Middle frontal gyrus (tissue), 1 donor: ENCODE results near the gene JOSD2.
"Not testable (repeated sequence)": the region's sequence is repeated elsewhere in the genome, so short reads cannot be mapped to it uniquely, and the experiment has no call there.

ENCODE experiments used
- DNase-seq: peaks from one replicate; pipeline ENCODE4 v3.0.0-alpha.2; 2015; ENCODE audit warnings: low spot score; ENCODE audit errors: extremely low spot score

JOSD2 gene

DNA sequence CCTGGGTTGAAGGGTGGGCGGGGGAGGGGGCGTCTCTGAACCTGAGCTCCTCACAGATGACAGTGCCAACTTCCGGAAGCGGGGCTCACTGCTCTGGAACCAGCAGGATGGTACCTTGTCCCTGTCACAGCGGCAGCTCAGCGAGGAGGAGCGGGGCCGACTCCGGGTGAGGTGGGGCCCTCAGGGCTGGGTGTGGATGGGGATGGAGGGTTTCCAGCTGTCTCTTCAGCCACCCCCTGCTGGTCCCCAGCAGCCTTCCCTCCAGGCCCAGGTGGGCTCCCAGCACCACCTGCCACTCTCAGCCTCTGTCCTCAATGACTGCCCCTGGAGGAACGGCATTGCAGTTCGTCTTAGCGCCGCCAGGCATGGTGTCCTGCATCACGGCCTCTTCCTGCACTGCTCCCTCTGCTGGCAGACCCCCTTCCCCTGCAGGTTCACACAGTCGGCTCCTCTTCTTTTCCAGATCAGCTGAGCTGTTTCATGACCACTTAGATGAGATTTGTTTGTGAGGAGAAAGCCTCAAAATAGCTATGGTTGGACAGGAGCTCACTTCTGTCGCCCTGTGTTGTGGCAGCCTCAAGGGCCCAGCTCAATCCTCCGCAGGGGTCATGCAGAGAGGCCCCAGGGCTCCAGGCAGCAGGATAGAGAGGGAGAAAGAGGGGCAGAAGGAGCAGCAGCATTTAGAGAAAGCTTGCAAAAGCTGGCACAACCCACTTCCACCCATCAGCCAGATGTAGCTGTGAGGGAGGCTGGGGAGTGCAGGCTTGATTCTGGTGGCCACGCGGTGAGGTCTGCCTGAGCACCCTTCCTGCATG lies 31.9 kb downstream of the JOSD2 start:
- no peak for DNase-seq

DNA sequence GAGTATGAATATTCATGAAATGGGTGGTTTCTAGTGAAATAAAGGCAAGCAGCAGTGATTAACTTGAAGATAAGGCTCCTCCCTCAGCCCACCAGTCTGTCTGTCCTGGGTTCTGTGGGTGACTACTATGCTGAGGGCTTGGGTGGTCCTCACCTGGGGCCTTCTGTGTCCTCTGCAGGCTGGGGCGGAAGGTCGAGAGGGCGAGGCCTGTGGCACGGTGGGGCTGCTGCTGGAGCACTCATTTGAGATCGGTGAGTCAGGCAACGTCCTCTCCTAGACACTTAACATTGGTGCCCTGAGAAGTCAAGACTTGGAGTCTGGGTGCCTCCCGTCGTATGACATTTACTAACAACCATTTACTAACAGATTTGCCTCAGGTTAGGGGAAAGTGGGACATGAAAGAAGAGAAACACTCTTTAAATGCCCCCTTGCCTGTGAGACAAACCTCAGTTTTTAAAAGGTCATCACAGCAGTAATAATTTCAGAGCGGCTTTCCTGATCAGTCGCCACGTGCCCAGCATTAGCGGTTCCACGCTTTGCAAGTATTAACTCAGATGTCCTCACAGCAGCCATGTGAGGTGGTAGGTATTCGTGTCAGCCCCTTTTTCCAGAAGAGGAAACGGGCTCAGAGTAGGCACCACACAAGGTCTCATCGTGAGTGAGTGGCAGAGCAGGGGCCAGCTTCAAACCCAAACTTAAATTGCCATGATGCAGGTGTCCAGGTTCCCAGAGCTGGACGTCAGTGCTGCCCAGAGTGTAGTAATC lies 33.1 kb downstream of the JOSD2 start:
- DNase-seq: no peak

DNA sequence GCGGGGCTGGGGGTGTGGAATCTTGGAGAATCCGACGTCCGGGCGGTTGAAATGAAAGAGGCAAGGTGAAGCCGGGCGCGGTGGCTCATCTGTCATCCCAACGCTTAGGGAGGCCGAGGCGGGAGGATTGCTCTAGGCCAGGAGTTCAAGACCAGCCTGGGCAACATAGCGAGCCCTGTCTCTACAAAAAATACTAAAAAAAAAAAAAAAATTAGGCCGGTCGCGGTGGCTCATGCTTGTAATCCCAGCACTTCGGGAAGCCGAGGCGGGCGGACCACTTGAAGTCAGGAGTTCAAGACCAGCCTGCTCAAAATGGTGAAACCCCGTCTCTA lies 34.1 kb downstream of the JOSD2 start:
- DNase-seq: no peak

DNA sequence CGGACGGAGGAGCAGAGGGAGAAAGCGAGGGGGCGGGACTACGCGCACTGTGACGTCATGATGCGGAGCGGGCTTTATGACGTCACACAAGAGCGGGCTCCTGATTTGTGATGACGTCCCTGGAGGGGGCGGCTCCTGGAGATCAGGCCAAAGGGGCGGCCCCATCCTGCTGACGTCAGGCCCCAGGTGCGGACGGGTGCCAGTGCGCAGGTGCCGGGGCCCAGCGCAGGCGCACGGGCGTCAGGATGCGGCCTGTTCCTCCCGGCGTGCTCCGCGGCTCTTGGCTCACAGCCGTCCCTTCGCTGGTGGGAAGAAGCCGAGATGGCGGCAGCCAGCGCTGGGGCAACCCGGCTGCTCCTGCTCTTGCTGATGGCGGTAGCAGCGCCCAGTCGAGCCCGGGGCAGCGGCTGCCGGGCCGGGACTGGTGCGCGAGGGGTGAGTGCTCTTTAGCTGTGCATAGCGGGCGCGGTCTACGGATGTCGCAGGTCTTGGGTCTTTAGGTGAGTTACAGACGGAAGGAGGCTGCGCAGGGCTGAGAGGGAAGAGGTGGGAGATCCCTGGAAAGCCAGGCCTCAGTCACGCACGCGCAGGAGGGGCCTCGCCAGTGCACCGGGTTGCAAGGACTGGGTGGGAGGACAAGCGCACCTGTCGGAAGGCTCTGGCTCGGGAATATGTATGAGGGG lies 34.6 kb downstream of the JOSD2 start, which contains the start of the genes EMC10 and GARIN5A:
Gene EMC10 (plus strand): TSS at position 284 of the 683 bp plus-strand sequence. CDS start 38 bp downstream, at position 322.
Gene GARIN5A (minus strand): TSS at position 625 of the 683 bp plus-strand sequence. CDS start 460 bp downstream, at position 165.
- DNase-seq: peak; percentile 83

DNA sequence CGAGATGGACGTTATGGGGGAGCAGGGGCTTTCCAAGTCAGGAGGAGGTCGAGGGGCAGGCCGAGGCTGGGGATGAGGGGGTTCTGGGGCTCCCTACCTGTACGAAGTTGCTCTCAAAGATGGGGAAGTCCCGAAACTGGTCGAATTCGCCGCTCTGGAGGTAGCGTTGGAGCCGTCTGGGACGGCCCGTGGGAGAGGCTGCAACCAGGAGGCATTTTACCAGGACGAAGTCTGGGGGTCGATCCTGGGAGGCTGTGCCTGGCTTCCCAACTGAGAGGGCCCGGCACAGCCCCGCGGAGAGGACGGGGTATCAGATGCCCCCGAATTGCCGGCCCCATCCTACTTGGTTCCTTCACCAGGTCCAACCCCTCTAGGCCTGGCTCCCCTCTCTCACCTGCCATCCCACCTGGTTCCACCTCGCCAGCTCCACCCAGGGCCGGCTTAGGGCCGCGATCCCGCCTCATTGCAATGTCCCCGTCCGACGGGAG lies 35.2 kb downstream of the JOSD2 start:
- no peak for DNase-seq

DNA sequence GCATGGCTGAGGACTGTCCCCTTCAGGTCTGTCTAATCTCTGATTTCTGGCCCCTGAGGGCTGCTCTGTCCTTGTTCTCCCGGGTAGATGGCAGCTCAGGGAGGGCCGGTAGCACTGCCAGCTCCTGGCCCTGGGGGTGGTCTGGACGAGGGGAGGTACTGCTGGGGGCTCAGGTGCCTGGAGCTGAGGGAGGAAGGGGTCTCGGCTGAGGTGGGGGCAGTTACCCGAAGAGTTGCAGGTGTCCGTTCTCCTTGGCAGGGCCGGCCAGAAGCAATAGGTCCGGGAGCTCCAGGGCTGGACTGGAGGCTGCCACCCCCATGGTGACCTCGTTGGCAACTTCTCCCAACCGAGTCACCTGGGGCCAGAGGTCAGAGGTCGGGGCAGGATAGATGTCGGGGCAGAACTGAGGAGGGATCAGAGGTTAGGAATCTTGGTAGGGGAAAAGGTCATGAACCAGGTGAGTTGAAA lies 35.9 kb downstream of the JOSD2 start:
- no peak for DNase-seq

DNA sequence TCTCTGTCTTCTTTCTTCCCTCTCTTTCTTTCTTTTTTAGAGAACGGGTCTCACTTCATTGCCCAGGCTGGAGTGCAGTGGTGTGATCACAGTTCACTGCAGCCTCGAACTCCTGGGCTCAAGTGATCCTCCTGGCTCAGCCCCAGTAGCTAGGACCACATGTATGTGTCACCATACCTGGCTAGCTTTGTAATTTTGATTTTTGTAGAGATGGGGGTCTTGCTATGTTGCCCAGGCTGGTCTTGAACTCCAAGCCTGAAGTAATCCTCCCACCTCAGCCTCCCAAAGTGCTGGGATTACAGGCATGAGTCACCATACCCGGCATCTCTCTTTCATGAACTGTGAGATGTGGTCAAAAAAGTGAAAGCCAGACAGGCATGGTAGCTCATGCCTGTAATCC lies 37.7 kb downstream of the JOSD2 start:
- DNase-seq: not testable (repeated sequence)

DNA sequence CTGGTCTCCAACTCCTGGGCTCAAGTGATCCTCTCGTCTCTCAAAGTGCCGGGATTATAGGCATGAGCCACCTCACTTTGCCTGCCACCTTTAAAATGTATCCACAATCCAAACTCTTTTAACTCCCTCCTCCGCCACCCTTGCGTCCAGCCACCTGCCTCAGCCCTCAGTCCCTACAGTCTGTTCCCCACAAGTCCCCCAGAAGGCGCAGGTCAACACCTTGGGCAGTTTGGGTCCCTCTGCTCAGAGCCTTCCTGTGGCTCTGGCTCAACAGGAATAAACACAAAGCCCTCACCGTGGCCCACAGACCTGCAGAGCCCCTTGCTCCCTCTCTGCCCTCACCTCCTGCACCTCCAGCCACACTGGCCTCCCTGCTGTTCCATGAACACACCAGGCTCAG lies 42.2 kb downstream of the JOSD2 start:
- no peak for DNase-seq

DNA sequence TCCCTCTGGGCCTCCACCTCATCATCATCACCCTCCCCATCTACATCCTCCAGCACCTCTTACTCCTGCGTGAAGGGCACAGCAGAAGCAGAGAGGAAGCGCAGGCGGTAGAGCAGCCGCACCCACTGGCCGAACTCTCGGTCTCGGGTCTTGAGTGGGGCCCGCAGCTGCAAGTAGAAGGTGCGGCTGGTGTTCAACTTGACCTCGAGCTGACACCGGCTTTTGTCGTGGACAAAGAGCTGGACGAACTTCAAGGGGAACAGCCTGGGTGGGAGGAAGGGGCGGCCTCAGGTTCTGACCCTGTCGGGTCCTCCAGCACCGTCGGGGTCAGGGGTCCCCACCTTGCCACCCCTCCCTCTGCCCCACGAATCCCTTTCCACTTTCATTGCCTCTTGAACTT lies 43.4 kb downstream of the JOSD2 start:
- no peak for DNase-seq

DNA sequence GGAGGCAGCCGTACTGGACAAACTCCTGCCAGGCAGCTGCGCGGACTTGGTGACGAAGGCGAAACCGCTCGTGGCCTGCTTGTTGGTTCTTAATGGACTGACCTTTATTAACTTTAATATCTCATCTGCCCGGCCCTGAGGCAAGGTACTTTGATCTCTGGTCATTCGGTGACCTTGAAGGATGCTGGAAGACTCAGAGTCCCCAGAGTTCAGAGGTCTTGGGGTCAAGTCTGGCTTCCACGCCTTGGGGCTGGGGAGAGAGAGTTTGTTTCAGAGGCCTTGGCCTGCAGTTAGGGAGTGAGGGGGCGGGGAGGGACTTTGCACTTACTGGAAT lies 44.3 kb downstream of the JOSD2 start:
- no peak for DNase-seq

DNA sequence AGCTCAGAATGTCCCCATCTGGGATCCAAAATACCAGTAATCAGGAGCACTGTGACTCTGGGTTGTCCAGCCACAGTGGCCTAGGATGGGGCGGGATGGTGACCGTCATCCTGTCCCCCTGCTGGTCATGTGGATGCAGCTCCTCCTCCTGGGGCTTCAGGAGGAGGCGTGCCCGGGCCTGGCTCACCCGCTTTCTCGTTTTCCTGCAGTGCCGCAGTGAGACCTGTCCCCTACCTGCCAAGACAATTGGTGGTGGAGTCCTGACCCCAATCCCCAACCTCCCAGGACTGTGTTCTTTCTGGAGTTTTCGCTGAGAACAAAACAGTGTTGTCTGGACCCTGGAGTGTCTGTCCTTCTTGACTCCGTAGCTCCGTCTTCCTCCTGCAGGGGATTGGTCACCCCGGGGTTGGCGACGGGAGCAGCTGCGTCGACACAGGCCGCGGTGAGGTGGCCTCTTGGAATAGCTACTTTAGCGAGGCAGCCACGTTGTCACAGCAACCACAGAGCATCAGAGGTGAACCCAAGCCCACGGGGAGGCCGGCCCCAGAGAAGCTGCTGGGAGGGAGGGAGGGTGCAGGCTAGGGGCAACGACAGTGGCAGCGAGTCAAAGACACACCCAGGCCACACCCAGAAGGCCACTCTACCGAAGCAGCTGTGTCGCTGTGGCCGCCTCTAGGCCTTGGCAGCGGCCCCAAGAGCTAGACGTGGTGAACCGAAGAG lies 44.8 kb downstream of the JOSD2 start:
- DNase-seq: no peak

DNA sequence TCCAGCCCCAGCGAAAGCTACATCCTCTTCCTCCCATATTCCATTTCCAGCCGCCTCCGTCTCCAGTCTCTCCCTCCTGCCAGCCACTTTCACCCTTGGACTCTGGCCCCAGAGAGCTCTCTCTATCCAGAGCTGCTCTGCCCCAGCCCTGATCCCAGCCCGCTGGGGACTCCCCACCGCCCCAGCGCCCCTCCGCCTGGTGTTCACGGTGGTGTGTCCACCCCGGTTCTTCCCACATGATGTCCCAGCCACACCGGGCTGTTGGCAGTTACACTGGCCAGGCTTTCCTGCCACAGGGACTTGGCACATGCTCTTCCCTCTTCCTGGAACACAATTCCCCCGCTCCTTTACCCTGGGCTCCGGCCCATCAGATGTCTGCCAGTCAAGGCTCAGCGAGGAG lies 46.0 kb downstream of the JOSD2 start:
- no peak for DNase-seq

DNA sequence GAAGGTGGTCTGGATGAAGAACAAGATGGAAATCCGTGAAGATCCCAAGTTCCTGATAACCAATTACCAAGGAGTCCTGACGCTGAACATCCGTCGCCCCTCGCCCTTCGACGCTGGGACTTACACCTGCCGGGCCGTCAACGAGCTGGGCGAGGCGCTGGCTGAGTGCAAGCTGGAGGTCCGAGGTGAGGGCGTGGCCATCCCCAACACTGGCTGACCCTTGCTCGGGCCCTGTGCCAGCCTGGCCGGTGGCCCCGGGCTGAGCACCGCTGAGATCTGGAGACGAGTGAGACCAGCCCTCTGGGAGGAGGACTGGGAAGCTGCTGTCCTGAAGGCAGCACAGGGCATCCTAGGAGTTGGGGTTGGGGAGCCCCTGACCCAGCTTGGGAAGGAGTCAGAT lies 46.6 kb downstream of the JOSD2 start:
- no peak for DNase-seq

DNA sequence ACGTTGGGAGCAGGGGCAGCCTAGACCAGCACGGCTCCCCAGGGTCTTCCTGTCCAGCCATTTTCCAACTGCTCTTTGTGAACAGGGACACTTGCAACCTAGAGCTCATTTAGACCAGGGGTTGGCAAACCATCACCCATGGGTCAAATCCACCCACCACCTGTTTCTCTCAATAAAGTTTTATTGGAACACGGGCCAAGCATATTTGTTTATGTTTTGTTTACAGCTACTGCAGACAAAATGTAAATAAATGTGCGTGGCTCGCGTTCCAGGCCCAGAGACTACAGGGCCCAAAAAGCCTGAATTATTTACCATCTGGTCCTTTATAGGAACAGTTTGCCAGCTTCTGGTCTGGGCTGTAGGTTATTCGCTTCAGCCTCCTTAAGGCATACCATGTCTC lies 48.0 kb downstream of the JOSD2 start:
- DNase-seq: no peak

DNA sequence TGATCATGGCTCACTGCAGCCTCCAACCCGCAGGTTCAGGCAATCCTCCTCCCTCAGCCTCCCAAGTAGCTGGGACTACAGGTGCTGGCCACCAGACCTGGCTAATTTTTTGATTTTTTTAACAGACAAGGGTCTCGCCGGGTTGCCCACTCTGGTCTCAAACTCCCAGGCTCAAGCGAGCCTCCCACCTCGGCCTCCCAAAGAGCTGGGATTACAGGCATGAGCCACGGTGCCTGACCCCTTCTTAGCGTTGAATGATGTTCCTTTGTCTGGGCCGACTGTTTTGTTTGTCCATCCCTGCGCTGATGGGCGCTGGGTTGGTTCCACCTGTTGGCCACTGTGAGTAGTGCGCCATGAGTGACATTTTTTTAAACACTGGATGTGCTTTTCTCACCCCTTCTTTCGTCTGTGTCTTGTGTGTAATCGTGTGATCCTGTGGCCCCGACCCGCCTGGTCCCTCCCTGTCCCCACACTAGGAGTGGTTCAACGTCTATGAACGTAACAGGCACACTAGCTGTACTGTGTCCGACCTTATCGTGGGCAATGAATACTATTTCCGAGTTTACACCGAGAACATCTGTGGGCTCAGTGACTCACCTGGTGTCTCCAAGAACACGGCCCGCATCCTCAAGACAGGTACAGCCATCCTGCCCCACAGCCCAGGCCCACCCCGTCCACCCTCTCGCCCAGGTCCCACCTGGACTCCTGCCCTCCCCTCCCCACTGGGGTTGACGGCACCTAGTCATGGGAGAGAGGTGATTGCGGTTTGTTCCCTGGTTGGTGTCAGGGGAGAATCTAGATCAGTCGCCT lies 49.7 kb downstream of the JOSD2 start:
- DNase-seq: no peak

DNA sequence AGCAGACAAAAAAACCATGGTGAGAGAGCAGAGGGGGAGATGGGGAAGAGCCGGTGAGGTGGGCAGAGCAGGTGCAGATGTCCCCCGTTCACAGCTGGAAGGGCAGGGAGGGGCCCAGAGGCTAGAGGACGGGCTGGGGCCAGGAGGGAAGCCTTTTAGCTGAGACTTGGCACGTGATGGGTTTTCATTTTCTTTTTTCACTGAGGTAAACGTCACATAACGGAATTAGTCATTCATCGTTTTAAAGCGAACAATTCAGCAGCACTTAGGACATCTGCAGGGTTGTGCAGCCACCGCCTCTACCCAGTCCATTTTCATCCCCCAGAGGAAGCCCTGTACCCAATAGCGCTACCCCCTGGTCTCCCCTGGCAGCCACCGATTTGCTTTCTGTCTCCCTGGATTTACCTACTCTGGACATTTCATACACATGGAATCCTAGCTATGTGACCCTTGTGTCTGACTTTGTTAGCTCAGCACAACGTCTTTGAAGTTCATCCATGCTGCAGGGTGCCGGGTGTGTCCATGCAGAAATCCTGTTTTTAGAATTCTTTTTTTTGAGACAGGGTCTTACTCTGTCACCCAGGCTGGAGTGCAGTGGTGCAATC lies 50.7 kb downstream of the JOSD2 start:
- no peak for DNase-seq

DNA sequence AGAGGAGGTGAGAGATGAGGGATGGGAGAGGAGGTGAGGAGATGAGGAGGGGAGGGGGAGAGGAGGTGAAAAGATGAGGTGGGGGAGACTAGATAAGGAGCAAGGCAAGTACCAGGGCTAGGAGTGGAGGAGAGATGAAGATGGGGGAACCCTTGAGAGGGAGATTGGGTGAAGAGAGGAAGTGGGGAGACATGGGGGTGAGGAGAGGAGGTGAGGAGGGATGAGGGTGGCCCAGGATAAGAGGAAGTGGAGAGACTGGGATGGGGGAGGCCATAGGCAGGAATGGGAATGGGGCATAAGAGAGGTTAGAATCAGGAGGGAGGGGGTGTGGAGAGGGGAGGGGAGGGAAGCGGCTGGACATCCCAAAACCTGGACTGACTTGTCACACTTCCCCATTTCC lies 51.4 kb downstream of the JOSD2 start:
- DNase-seq: no peak

DNA sequence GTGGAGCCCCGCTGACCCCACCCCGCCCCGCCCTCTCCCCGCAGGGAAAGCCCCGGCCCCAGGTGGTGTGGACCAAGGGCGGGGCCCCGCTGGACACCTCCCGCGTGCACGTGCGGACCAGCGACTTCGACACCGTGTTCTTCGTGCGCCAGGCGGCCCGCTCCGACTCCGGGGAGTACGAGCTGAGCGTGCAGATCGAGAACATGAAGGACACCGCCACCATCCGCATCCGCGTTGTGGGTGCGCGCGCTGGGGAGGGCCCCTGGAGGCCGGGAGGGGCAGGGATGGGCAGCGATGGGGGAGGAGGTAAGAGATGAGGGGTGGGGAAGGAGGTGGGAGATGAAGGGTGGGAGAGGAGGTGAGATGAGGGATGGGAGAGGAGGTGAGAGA lies 51.9 kb downstream of the JOSD2 start:
- no peak for DNase-seq

DNA sequence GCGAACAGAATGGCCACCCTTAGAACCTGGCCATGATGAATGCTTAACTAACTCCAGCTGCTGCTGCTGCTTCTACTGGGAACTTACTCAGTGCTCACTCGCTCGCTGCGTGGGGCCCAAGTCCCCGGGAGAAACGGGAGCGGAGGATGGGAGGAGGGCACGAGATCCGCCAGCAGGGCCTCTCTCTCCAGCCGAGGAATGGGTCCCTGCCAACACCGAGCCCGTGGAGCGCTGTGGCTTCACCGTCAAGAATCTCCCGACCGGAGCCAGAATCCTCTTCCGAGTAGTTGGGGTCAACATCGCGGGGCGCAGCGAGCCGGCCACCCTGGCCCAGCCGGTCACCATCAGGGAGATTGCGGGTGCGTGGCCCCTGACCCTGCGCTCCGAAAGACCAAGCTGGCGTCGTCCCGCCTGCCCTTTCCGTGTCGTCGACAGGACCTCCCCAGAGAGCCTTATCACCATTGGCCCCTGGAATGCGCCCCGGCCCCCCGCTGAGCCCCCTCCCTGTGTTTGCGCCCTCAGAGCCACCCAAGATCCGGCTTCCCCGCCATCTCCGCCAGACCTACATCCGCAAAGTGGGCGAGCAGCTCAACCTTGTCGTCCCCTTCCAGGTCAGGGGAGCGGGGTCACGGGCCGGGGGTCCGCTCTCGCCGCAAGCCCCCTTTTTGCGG lies 52.5 kb downstream of the JOSD2 start:
- DNase-seq: no peak

DNA sequence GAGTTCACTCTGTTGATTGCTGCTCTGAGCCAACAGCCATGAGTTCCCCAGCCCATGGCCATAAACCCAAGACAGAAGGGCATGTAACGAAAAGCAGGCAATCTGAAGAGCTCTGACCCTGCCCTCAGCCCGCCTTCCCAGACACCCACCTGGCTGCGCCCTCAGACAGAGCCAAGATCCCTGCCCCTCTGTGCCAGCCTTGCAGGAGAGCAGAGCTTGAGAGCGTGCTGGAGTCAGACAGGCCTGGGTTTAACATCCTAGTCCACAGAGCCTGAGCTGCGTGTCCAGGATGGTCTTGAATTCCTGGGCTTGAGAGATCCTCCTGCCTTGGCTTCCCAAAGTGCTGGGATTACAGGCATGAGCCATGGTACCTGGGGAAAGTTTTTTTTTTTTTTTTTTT lies 53.7 kb downstream of the JOSD2 start:
- DNase-seq: no peak
